ENCODE measurements around the gene HLA-E.

Gene HLA-E

DNA sequence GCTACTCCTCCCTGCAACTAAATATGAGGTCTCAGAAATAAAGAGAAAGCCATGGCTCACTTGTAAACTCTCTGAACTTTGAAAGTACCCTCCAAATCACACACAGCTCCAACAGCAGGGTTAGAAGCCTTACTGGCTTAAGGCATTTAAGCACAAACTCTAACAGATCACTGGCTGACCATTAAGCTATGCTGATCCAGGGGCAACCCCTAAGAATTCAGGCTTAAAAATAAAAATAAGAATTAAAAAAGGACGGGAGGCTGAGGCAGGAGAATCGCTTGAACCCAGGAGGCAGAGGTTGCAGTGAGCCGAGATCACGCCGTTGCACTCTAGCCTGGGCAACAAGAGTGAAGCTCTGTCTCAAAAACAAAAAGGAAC is 21.8 kb downstream of the HLA-E start:
- Histone ChIP-seq H3K27me3 (ENCODE audit: insufficient read depth, poor library complexity, severe bottlenecking) (no peaks in the 10 kb centered on the region), H3K4me3 (replicated peaks; ENCODE audit: insufficient read depth, low read length) (no peak overlapping the region), H3K27ac (replicated peaks) (peak overlapping the region; percentile 2; the same call in 1 of the 2 replicates)
- no peak for DNase-seq (ENCODE audit: low read depth in 1 of 2, low spot score in 1 of 2)
- TF ChIP-seq POLR2AphosphoS5 (IDR thresholded peaks at IDR 0.05; ENCODE audit: low read depth) (no peak), SPI1 (IDR thresholded peaks at IDR 0.05; ENCODE audit: borderline replicate concordance, low read depth) (no peak)
- TF ChIP-seq, protein P1, sequence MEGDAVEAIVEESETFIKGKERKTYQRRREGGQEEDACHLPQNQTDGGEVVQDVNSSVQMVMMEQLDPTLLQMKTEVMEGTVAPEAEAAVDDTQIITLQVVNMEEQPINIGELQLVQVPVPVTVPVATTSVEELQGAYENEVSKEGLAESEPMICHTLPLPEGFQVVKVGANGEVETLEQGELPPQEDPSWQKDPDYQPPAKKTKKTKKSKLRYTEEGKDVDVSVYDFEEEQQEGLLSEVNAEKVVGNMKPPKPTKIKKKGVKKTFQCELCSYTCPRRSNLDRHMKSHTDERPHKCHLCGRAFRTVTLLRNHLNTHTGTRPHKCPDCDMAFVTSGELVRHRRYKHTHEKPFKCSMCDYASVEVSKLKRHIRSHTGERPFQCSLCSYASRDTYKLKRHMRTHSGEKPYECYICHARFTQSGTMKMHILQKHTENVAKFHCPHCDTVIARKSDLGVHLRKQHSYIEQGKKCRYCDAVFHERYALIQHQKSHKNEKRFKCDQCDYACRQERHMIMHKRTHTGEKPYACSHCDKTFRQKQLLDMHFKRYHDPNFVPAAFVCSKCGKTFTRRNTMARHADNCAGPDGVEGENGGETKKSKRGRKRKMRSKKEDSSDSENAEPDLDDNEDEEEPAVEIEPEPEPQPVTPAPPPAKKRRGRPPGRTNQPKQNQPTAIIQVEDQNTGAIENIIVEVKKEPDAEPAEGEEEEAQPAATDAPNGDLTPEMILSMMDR (IDR thresholded peaks at IDR 0.05; ENCODE audit: insufficient read depth, low read length) = no peak
- TF ChIP-seq, protein P2, sequence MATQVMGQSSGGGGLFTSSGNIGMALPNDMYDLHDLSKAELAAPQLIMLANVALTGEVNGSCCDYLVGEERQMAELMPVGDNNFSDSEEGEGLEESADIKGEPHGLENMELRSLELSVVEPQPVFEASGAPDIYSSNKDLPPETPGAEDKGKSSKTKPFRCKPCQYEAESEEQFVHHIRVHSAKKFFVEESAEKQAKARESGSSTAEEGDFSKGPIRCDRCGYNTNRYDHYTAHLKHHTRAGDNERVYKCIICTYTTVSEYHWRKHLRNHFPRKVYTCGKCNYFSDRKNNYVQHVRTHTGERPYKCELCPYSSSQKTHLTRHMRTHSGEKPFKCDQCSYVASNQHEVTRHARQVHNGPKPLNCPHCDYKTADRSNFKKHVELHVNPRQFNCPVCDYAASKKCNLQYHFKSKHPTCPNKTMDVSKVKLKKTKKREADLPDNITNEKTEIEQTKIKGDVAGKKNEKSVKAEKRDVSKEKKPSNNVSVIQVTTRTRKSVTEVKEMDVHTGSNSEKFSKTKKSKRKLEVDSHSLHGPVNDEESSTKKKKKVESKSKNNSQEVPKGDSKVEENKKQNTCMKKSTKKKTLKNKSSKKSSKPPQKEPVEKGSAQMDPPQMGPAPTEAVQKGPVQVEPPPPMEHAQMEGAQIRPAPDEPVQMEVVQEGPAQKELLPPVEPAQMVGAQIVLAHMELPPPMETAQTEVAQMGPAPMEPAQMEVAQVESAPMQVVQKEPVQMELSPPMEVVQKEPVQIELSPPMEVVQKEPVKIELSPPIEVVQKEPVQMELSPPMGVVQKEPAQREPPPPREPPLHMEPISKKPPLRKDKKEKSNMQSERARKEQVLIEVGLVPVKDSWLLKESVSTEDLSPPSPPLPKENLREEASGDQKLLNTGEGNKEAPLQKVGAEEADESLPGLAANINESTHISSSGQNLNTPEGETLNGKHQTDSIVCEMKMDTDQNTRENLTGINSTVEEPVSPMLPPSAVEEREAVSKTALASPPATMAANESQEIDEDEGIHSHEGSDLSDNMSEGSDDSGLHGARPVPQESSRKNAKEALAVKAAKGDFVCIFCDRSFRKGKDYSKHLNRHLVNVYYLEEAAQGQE (IDR thresholded peaks at IDR 0.05; ENCODE audit: insufficient replicate concordance, low read depth) = no peak

DNA sequence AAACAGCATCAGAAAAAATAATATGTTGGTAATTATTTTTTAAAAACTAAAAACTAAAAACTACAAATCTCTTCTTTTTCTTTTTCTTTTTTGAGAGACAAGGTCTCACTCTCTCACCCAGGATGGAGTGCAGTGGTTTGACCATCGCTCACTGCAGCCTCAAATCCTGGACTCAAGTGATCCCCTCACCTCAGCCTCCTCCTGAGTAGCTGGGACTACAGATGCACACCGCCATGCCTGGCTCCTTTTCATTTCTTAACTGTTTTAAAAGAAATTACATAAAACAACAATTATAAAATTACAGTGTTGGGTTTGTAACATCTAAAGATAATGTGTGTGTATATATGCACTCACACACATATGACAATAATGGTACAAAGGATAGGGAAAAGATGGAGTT is 24.1 kb downstream of the HLA-E start:
- no peaks in the 10 kb centered on the region for H3K27me3 ChIP-seq (ENCODE audit: insufficient read depth, poor library complexity, severe bottlenecking)
- DNase-seq (ENCODE audit: low read depth in 1 of 2, low spot score in 1 of 2) = no peak
- TF ChIP-seq, protein P1 (IDR thresholded peaks at IDR 0.05; ENCODE audit: insufficient read depth, low read length) = no peak
- no peak for TF ChIP-seq GABPA (IDR thresholded peaks at IDR 0.05; ENCODE audit: low read depth)
- no peak for TF ChIP-seq SPI1 (IDR thresholded peaks at IDR 0.05; ENCODE audit: borderline replicate concordance, low read depth)
- TF ChIP-seq, protein P2 (IDR thresholded peaks at IDR 0.05; ENCODE audit: insufficient replicate concordance, low read depth) = no peak
- no peak for TF ChIP-seq POLR2AphosphoS5 (IDR thresholded peaks at IDR 0.05; ENCODE audit: low read depth)
- no peak overlapping the region for H3K4me3 ChIP-seq (replicated peaks; ENCODE audit: insufficient read depth, low read length)
- H3K27ac ChIP-seq (replicated peaks) = no peak overlapping the region

DNA sequence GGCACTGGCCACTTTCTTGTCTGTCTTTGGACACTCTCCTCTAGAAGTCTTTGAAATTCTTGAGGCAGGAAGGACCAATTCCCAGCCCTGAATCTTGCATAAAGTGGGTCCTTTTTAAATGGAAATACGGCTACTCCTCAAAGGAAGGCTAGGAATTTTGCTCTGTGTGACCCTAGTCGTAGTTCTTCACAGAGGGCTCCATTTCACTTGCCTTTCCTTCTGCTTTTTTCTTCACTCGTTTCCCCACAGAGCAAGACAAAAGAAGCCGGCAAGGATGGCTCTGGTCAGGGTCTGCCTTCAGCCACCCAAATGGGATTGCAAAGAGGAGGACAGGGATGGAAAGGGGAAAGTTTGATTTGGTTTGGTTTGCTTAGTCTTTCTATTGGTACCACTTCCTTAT is 25.8 kb downstream of the HLA-E start:
- no peaks in the 10 kb centered on the region for H3K27me3 ChIP-seq (ENCODE audit: insufficient read depth, poor library complexity, severe bottlenecking)
- H3K27ac ChIP-seq (replicated peaks) = peak overlapping the region; percentile 97
- no peak for DNase-seq (ENCODE audit: low read depth in 1 of 2, low spot score in 1 of 2)
- no peak for TF ChIP-seq GABPA (IDR thresholded peaks at IDR 0.05; ENCODE audit: low read depth)
- TF ChIP-seq, protein P1 (IDR thresholded peaks at IDR 0.05; ENCODE audit: insufficient read depth, low read length) = no peak
- TF ChIP-seq, protein P2 (IDR thresholded peaks at IDR 0.05; ENCODE audit: insufficient replicate concordance, low read depth) = no peak
- no peak for TF ChIP-seq SPI1 (IDR thresholded peaks at IDR 0.05; ENCODE audit: borderline replicate concordance, low read depth)
- no peak for TF ChIP-seq POLR2AphosphoS5 (IDR thresholded peaks at IDR 0.05; ENCODE audit: low read depth)
- H3K4me3 ChIP-seq (replicated peaks; ENCODE audit: insufficient read depth, low read length) = no peak overlapping the region

All from HL-60 (cell line).